K562 (cell line): ENCODE measurements around the gene RYR3. TPM values are rescaled to one million over a fixed set of nuclear protein-coding genes. Genes with fewer than 3 reads are reported as not detected.

Experiments
- ATAC-seq: fragments of 200-7000 bp; cut with Tn5 transposase; 3 replicates; pipeline ENCODE4 v1.9.1; 2020; ENCODE audit warnings: moderate library complexity
- BruUV-seq: library from RNA; stranded (reverse); fragments of 400-500 nt; replicated peaks from 2 replicates; lab custom pipeline; 2021; lab: Mats Ljungman, UMichigan
- CTCF ChIA-PET: fragments of 300-600 bp; formaldehyde crosslinking; extraction: SDS; loops from one replicate; lab custom pipeline; 2021; ENCODE audit warnings: low intra/inter-chr PET ratio; lab: Yijun Ruan, JAX
- POLR2A ChIA-PET: fragments of 300-600, 350-650 bp; sonication (Branson Sonifier 250); formaldehyde crosslinking; extraction: SDS; loops from one replicate; lab custom pipeline; 2021; ENCODE audit warnings: antibody characterized with exemption, inconsistent platforms; lab: Yijun Ruan, JAX
- DNase-seq, 4 experiments: peaks; one replicate each; pipeline versions ENCODE4 v3.0.0 to v3.0.0-alpha.2; 2011 to 2018; ENCODE audit warnings: low spot score in 3 of 4, mixed read lengths in 3 of 4; ENCODE audit errors: extremely low read depth in 1 of 4
- FAIRE-seq: peaks from 2 replicates; lab custom pipeline; 2011; peaks lifted over from hg19 to GRCh38; lab: Jason Lieb, UNC
- H2AFZ ChIP-seq: 2 replicates; pipeline ENCODE4 v1.6.0; 2011; ENCODE audit warnings: low read depth, low read length, control low read depth, inconsistent platforms
- H3K27ac ChIP-seq: fragments of 200-600 bp; 3 replicates; pipeline ENCODE4 v1.8.0; 2011; ENCODE audit warnings: low read depth, mild to moderate bottlenecking, control low read depth, inconsistent platforms, low read length, moderate library complexity, mixed read lengths; ENCODE audit errors: extremely low read depth
- H3K27me3 ChIP-seq, 2 experiments: fragments of 300-600 bp in 1 of 2; 2 replicates in 1 of 2; 3 replicates in 1 of 2; pipeline versions ENCODE4 v1.6.0 to v1.8.0; 2011; ENCODE audit warnings: inconsistent platforms in 2 of 2, low read length in 2 of 2, mild to moderate bottlenecking in 1 of 2, mixed read lengths in 1 of 2, moderate library complexity in 1 of 2; ENCODE audit not compliant: control insufficient read depth in 2 of 2, insufficient read depth in 2 of 2
- H3K36me3 ChIP-seq: fragments of 300-600 bp; 3 replicates; pipeline ENCODE4 v1.8.0; 2011; ENCODE audit warnings: mild to moderate bottlenecking, low read length, inconsistent platforms; ENCODE audit not compliant: control insufficient read depth, insufficient read depth
- H3K4me1 ChIP-seq, 2 experiments: fragments of 200-600 bp in 1 of 2; replicated peaks in 1 of 2; 2 replicates in 1 of 2; 3 replicates in 1 of 2; pipeline versions ENCODE4 v1.5.1 to v1.8.0; 2011; ENCODE audit warnings: inconsistent platforms in 2 of 2, low read length in 2 of 2, mild to moderate bottlenecking in 1 of 2, mixed read lengths in 1 of 2, moderate library complexity in 1 of 2; ENCODE audit not compliant: control insufficient read depth in 2 of 2, insufficient read depth in 2 of 2
- H3K4me2 ChIP-seq: 2 replicates; pipeline ENCODE4 v1.6.1; 2011; ENCODE audit warnings: low read length, control low read depth, inconsistent platforms, mixed read lengths; ENCODE audit not compliant: insufficient read depth
- H3K4me3 ChIP-seq: fragments of 200-600 bp; sonication (generic), shearing (Covaris generic); 2 replicates; pipeline ENCODE4 v1.5.1; 2016; ENCODE audit warnings: control low read depth, inconsistent platforms
- H3K79me2 ChIP-seq: fragments of 200-600 bp; 3 replicates; pipeline ENCODE4 v1.8.0; 2011; ENCODE audit warnings: low read length, inconsistent platforms; ENCODE audit not compliant: control insufficient read depth, insufficient read depth
- H3K9ac ChIP-seq, 2 experiments: 2 replicates each; pipeline versions ENCODE4 v1.6.0 to v1.6.1; 2011; ENCODE audit warnings: low read depth in 2 of 2, low read length in 2 of 2, control low read depth in 1 of 2, inconsistent platforms in 1 of 2, mild to moderate bottlenecking in 1 of 2, mixed read lengths in 1 of 2; ENCODE audit not compliant: insufficient read depth in 1 of 2
- H3K9me1 ChIP-seq: one replicate; pipeline ENCODE4 v1.6.0; 2011; ENCODE audit warnings: inconsistent platforms, mild to moderate bottlenecking, low read length, moderate library complexity; ENCODE audit not compliant: control insufficient read depth, insufficient read depth
- H3K9me3 ChIP-seq: replicated peaks from 2 replicates; pipeline ENCODE4 v1.5.1; 2011; ENCODE audit warnings: low read depth, low read length, inconsistent platforms; ENCODE audit not compliant: control insufficient read depth, insufficient read depth
- H4K20me1 ChIP-seq: replicated peaks from 2 replicates; pipeline ENCODE4 v1.6.1; 2011; ENCODE audit warnings: low read length, inconsistent platforms, mixed read lengths; ENCODE audit not compliant: control insufficient read depth, insufficient read depth
- IFI16 ChIP-seq: fragments of 250-450 bp; sonication (Bioruptor Pico); IDR thresholded peaks from 2 replicates; pipeline ENCODE4 v2.1.2; 2022; ENCODE audit warnings: mild to moderate bottlenecking, inconsistent platforms
- MBD2 ChIP-seq: sonication (generic); IDR thresholded peaks from 2 replicates; pipeline ENCODE4 v1.6.1; 2016; ENCODE audit warnings: low read depth, borderline replicate concordance
- TOE1 ChIP-seq, 2 experiments: fragments of 450-650 bp in 1 of 2; sonication (generic) in 1 of 2; formaldehyde crosslinking in 1 of 2; IDR thresholded peaks; 2 replicates each; pipeline versions ENCODE4 v1.7.1 to v1.8.0; 2016 to 2022; ENCODE audit warnings: borderline replicate concordance in 2 of 2, mild to moderate bottlenecking in 2 of 2, antibody characterized with exemption in 1 of 2, inconsistent platforms in 1 of 2, low read depth in 1 of 2, missing genetic modification reagents in 1 of 2, moderate library complexity in 1 of 2
- ZNF431 ChIP-seq: sonication (generic); formaldehyde crosslinking; IDR thresholded peaks from 2 replicates; pipeline ENCODE4 v1.8.0; 2022; ENCODE audit warnings: mild to moderate bottlenecking, missing genetic modification reagents
- WGBS: fragments of 100-300 bp; shearing (Covaris generic); methylation state at CpG from one replicate; pipeline ENCODE4 v1.1.6; 2016; ENCODE audit warnings: low coverage, mixed read lengths; ENCODE audit not compliant: insufficient coverage; ENCODE audit errors: missing lambda C conversion rate; 5-methylcytosine and 5-hydroxymethylcytosine counted together
- in situ Hi-C: fragments of 300-500 bp; cut with MboI; formaldehyde crosslinking; loops from 4 replicates; pipeline ENCODE4 v1.15.0; 2018; ENCODE audit warnings: inconsistent platforms, mixed read lengths
- intact Hi-C: fragments of 100-400 bp; cut with micrococcal nuclease; formaldehyde crosslinking; loops from 2 replicates; pipeline ENCODE4 v1.14.2; 2022
- polyA plus RNA-seq, 8 experiments: library from polyadenylated mRNA; depleted of rRNA in 4 of 8; stranded (reverse) in 5 of 8; unstranded in 3 of 8; fragments of >200 nt; fragmentation: Nextera tagmentation in 2 of 8; fragmentation: Illumina TruSeq in 1 of 8; extraction: Ambion mirVana in 2 of 8; extraction: Trizol in 1 of 8; gene quantifications; 2 replicates each; pipeline versions ENCODE4 v1.2.1 to v1.2.3, GENCODE V29; 2011 to 2014; ENCODE audit warnings: inconsistent platforms in 1 of 8, missing spikeins in 1 of 8
- total RNA-seq, 7 experiments: library from RNA; depleted of rRNA in 6 of 7; stranded (reverse); fragments of >200 nt in 6 of 7; fragmentation: Illumina TruSeq in 2 of 7; extraction: Trizol in 2 of 7; gene quantifications; 2 replicates each; pipeline versions ENCODE4 v1.2.1 to v1.2.3, GENCODE V29; 2011 to 2021; ENCODE audit warnings: low replicate concordance in 1 of 7
- TF ChIP-seq, protein P1 (sequence below): fragments of 200-600 bp; sonication (generic); IDR thresholded peaks from one replicate; pipeline ENCODE4 v1.6.1; 2012; ENCODE audit warnings: mild to moderate bottlenecking, low read depth, low read length, inconsistent platforms

Gene RYR3
- total and polyA plus RNA-seq, 9 of the 15 experiments (the other 6 are each of a cell fraction or from before 2014, with no cell fraction given) = 0.04 TPM; not detected in 8

DNA sequence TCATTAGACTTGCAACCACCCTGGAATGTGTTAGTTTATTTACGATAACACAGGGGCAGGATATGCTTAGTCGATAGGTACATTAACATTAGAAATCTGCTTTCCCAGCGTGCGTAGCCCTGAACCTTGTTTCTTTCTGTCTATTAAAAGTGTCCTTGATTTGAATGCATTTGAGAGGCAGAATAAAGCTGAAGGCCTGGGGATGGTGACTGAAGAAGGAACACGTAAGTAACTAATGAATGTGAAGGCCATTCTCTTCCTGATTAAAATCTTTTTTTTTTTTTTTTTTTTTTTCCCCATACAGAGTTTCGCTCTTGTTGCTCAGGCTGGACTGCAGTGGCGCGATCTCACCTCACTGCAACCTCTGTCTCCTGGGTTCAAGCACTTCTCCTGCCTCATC lies 514.7 kb downstream of the RYR3 start:
- in situ Hi-C loops (no loop called here), intact Hi-C loops (no loop called here)
- Histone ChIP-seq H3K27me3 (peaks cover 0 to 5% of the 10 kb centered on the region in 2 experiments; a peak in 3 of 5 replicates), H3K9me3 (no peaks in the 10 kb centered on the region), H3K4me2 (no peak overlapping the region), H3K9me1 (no peaks in the 10 kb centered on the region), H2AFZ (no peak overlapping the region), H3K4me3 (no peak overlapping the region), H3K4me1 (no peaks in the 10 kb centered on the region), H3K79me2 (no peaks in the 10 kb centered on the region), H3K27ac (no peak overlapping the region), H3K9ac (no peak overlapping the region), H3K36me3 (no peaks in the 10 kb centered on the region), H4K20me1 (no peaks in the 10 kb centered on the region)
- FAIRE-seq (no peak), DNase-seq (no peak), ATAC-seq (no peak)
- CTCF ChIA-PET = no interaction called here
- WGBS = 0% methylated on average over 8 of the region's 8 CpGs
- POLR2A ChIA-PET = no interaction called here
- no TSS peak for BruUV-seq
- TF ChIP-seq, protein P1, sequence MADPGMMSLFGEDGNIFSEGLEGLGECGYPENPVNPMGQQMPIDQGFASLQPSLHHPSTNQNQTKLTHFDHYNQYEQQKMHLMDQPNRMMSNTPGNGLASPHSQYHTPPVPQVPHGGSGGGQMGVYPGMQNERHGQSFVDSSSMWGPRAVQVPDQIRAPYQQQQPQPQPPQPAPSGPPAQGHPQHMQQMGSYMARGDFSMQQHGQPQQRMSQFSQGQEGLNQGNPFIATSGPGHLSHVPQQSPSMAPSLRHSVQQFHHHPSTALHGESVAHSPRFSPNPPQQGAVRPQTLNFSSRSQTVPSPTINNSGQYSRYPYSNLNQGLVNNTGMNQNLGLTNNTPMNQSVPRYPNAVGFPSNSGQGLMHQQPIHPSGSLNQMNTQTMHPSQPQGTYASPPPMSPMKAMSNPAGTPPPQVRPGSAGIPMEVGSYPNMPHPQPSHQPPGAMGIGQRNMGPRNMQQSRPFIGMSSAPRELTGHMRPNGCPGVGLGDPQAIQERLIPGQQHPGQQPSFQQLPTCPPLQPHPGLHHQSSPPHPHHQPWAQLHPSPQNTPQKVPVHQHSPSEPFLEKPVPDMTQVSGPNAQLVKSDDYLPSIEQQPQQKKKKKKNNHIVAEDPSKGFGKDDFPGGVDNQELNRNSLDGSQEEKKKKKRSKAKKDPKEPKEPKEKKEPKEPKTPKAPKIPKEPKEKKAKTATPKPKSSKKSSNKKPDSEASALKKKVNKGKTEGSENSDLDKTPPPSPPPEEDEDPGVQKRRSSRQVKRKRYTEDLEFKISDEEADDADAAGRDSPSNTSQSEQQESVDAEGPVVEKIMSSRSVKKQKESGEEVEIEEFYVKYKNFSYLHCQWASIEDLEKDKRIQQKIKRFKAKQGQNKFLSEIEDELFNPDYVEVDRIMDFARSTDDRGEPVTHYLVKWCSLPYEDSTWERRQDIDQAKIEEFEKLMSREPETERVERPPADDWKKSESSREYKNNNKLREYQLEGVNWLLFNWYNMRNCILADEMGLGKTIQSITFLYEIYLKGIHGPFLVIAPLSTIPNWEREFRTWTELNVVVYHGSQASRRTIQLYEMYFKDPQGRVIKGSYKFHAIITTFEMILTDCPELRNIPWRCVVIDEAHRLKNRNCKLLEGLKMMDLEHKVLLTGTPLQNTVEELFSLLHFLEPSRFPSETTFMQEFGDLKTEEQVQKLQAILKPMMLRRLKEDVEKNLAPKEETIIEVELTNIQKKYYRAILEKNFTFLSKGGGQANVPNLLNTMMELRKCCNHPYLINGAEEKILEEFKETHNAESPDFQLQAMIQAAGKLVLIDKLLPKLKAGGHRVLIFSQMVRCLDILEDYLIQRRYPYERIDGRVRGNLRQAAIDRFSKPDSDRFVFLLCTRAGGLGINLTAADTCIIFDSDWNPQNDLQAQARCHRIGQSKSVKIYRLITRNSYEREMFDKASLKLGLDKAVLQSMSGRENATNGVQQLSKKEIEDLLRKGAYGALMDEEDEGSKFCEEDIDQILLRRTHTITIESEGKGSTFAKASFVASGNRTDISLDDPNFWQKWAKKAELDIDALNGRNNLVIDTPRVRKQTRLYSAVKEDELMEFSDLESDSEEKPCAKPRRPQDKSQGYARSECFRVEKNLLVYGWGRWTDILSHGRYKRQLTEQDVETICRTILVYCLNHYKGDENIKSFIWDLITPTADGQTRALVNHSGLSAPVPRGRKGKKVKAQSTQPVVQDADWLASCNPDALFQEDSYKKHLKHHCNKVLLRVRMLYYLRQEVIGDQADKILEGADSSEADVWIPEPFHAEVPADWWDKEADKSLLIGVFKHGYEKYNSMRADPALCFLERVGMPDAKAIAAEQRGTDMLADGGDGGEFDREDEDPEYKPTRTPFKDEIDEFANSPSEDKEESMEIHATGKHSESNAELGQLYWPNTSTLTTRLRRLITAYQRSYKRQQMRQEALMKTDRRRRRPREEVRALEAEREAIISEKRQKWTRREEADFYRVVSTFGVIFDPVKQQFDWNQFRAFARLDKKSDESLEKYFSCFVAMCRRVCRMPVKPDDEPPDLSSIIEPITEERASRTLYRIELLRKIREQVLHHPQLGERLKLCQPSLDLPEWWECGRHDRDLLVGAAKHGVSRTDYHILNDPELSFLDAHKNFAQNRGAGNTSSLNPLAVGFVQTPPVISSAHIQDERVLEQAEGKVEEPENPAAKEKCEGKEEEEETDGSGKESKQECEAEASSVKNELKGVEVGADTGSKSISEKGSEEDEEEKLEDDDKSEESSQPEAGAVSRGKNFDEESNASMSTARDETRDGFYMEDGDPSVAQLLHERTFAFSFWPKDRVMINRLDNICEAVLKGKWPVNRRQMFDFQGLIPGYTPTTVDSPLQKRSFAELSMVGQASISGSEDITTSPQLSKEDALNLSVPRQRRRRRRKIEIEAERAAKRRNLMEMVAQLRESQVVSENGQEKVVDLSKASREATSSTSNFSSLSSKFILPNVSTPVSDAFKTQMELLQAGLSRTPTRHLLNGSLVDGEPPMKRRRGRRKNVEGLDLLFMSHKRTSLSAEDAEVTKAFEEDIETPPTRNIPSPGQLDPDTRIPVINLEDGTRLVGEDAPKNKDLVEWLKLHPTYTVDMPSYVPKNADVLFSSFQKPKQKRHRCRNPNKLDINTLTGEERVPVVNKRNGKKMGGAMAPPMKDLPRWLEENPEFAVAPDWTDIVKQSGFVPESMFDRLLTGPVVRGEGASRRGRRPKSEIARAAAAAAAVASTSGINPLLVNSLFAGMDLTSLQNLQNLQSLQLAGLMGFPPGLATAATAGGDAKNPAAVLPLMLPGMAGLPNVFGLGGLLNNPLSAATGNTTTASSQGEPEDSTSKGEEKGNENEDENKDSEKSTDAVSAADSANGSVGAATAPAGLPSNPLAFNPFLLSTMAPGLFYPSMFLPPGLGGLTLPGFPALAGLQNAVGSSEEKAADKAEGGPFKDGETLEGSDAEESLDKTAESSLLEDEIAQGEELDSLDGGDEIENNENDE = no peak
- TF ChIP-seq ZNF431 (CRISPR knock-in tag) = no peak
- TF ChIP-seq IFI16 = no peak
- no peak for TF ChIP-seq TOE1 (IDR thresholded peaks at IDR 0.05; ENCODE audit: borderline replicate concordance)
- no peak for TF ChIP-seq TOE1 (CRISPR knock-in tag; IDR thresholded peaks at IDR 0.05; ENCODE audit: borderline replicate concordance, low read depth)
- TF ChIP-seq MBD2 = no peak
